B cell (primary cell): Measurements from ENCODE around the gene TSEN2. TPM values are rescaled to one million over a fixed set of nuclear protein-coding genes. Genes with fewer than 3 reads are reported as not detected.

Experiments used
- ATAC-seq: fragments of 200-7000 bp; cut with Tn5 transposase; one replicate; pipeline ENCODE4 v1.10.0; 2021; ENCODE audit warnings: low read depth, mild to moderate bottlenecking, moderate number of reproducible peaks, moderate library complexity
- CTCF ChIA-PET: fragments of 350-600 bp; sonication (Branson Sonifier 250); formaldehyde crosslinking; loops from one replicate; lab custom pipeline; 2021; ENCODE audit warnings: antibody characterized with exemption, inconsistent platforms; lab: Charles Lee
- POLR2A ChIA-PET: fragments of 350-600 bp; sonication (Branson Sonifier 250); formaldehyde crosslinking; loops from one replicate; lab custom pipeline; 2021; ENCODE audit warnings: antibody characterized with exemption; lab: Charles Lee
- DNase-seq: peaks from one replicate; pipeline ENCODE4 v3.0.0; 2013
- H2AFZ ChIP-seq: 2 replicates; pipeline ENCODE4 v1.6.1; 2012; ENCODE audit warnings: mild to moderate bottlenecking, low read depth, low read length; ENCODE audit not compliant: insufficient read depth, poor library complexity, severe bottlenecking
- H3K27ac ChIP-seq, 2 donors: 1 replicate in 1 of 2; 2 replicates in 1 of 2; pipeline ENCODE4 v1.5.1; 2012 to 2013; ENCODE audit warnings: low read length in 2 of 2, mild to moderate bottlenecking in 2 of 2, moderate library complexity in 1 of 2
- H3K27me3 ChIP-seq, 4 experiments: fragments of 200-600 bp in 1 of 4; sonication (generic) in 1 of 4; replicated peaks in 1 of 4; 1 replicate in 2 of 4; 2 replicates in 2 of 4; pipeline versions ENCODE4 v1.6.1 to v1.7.0; 2013 to 2016; ENCODE audit warnings: low read length in 3 of 4, mild to moderate bottlenecking in 2 of 4, mixed read lengths in 1 of 4, moderate library complexity in 1 of 4; ENCODE audit not compliant: insufficient read depth in 4 of 4, control insufficient read depth in 3 of 4; ENCODE audit errors: control extremely low read depth in 1 of 4
- H3K36me3 ChIP-seq, 2 experiments: replicated peaks in 1 of 2; 1 replicate in 1 of 2; 2 replicates in 1 of 2; pipeline versions ENCODE4 v1.6.1 to v1.7.1; 2013; ENCODE audit warnings: low read length in 1 of 2; ENCODE audit not compliant: insufficient read depth in 2 of 2, control insufficient read depth in 1 of 2; ENCODE audit errors: control extremely low read depth in 1 of 2, extremely low read depth in 1 of 2
- H3K4me1 ChIP-seq, 2 donors: fragments of 200-600 bp in 1 of 2; sonication (generic) in 1 of 2; 1 replicate in 1 of 2; 2 replicates in 1 of 2; pipeline versions ENCODE4 v1.5.1 to v1.6.1; 2013 to 2017; ENCODE audit warnings: low read length in 2 of 2; ENCODE audit not compliant: control insufficient read depth in 2 of 2, insufficient read depth in 2 of 2
- H3K4me2 ChIP-seq: replicated peaks from 2 replicates; pipeline ENCODE3; 2012; ENCODE audit warnings: mild to moderate bottlenecking, low read depth, low read length; ENCODE audit not compliant: poor library complexity, severe bottlenecking
- H3K4me3 ChIP-seq, 5 experiments: fragments of 200-600 bp in 1 of 5; sonication (generic) in 1 of 5; 1 replicate in 3 of 5; 2 replicates in 2 of 5; pipeline versions ENCODE4 v1.5.1 to v1.7.0; 2011 to 2016; ENCODE audit warnings: low read length in 4 of 5, mild to moderate bottlenecking in 4 of 5, low read depth in 2 of 5, control low read depth in 1 of 5, moderate library complexity in 1 of 5; ENCODE audit not compliant: insufficient read depth in 1 of 5; ENCODE audit errors: control extremely low read depth in 1 of 5, extremely low read depth in 1 of 5
- H3K79me2 ChIP-seq: fragments of 200-600 bp; sonication (generic); one replicate; pipeline ENCODE4 v1.6.0; 2016; ENCODE audit warnings: low read length; ENCODE audit not compliant: control insufficient read depth, insufficient read depth
- H3K9ac ChIP-seq: fragments of 200-600 bp; sonication (generic); 2 replicates; pipeline ENCODE4 v1.6.1; 2017; ENCODE audit warnings: mild to moderate bottlenecking, low read length, moderate library complexity
- H3K9me3 ChIP-seq, 3 donors: one replicate each; pipeline versions ENCODE4 v1.6.1 to v1.7.1; 2013; ENCODE audit warnings: low read length in 2 of 3; ENCODE audit not compliant: control insufficient read depth in 2 of 3, insufficient read depth in 1 of 3; ENCODE audit errors: control extremely low read depth in 1 of 3
- H4K20me1 ChIP-seq: 2 replicates; pipeline ENCODE4 v1.6.0; 2012; ENCODE audit warnings: mild to moderate bottlenecking, low read length; ENCODE audit not compliant: insufficient read depth, control insufficient read depth, poor library complexity, severe bottlenecking
- H3K27ac Mint-ChIP-seq: one replicate; pipeline ENCODE4 v1.8.0; 2021; ENCODE audit warnings: mixed read lengths
- H3K27me3 Mint-ChIP-seq: one replicate; pipeline ENCODE4 v1.8.0; 2021; ENCODE audit warnings: mixed read lengths
- H3K4me1 Mint-ChIP-seq: one replicate; pipeline ENCODE4 v1.8.0; 2021; ENCODE audit warnings: mixed read lengths
- H3K4me3 Mint-ChIP-seq: one replicate; pipeline ENCODE4 v1.8.0; 2021; ENCODE audit warnings: mixed read lengths
- H3K9me3 Mint-ChIP-seq: one replicate; pipeline ENCODE4 v1.8.0; 2022; ENCODE audit warnings: mixed read lengths; ENCODE audit not compliant: insufficient read depth
- EZH2 ChIP-seq: IDR thresholded peaks from 2 replicates; pipeline ENCODE4 v1.6.1; 2012; ENCODE audit warnings: borderline replicate concordance, low read depth, mild to moderate bottlenecking, moderate library complexity, low read length; ENCODE audit not compliant: insufficient read depth, poor library complexity, severe bottlenecking
- WGBS: methylation state at CpG from one replicate; pipeline ENCODE4 v1.1.5; 2013; ENCODE audit warnings: missing lambda C conversion rate; ENCODE audit not compliant: insufficient coverage; 5-methylcytosine and 5-hydroxymethylcytosine counted together
- intact Hi-C: fragments of 100-400 bp; cut with micrococcal nuclease; formaldehyde crosslinking; loops from one replicate; pipeline ENCODE4 v1.10.0; 2022
- polyA plus RNA-seq: library from polyadenylated mRNA; depleted of rRNA; stranded (reverse); fragments of >200 nt; gene quantifications from 2 replicates; pipeline ENCODE4 v1.2.3, GENCODE V29; 2012
- total RNA-seq, 2 donors: library from RNA; stranded (reverse); fragments of 120-200 nt in 1 of 2; gene quantifications; 1 replicate in 1 of 2; 2 replicates in 1 of 2; pipeline versions ENCODE4 v1.2.3 to v1.2.4, GENCODE V29; 2013 to 2022
- TF ChIP-seq, protein P1 (sequence below): fragments of 200-600 bp; IDR thresholded peaks from one replicate; pipeline ENCODE4 v1.8.0; 2022; ENCODE audit warnings: antibody characterized with exemption, mild to moderate bottlenecking

TSEN2 gene
- total and polyA plus RNA-seq, 2 donors (not counting 1 experiment from before 2014, with no cell fraction given) = 13.4 to 17.6 TPM

DNA sequence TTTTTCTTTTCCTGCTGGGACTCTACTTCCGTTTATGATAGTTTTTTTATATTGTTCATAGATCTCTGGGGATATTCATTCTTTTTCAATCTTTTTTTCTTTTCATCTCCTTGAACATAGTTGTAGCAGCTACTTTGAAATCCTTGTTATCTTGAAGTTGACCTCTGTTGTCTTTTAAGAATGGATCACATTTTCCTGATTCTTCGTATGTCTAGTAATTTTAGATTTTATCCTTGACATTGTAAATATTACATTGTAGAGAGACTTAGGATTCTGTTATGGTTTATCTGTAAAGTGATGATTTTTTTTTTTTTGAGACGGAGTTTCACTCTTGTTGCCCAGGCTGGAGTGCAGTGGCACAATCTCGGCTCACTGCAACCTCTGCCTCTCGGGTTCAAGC lies 93.1 kb downstream of the TSEN2 start:
- H2AFZ ChIP-seq = no peak overlapping the region
- Mint-ChIP-seq H3K4me3 (no peak overlapping the region), H3K4me1 (peaks cover 5% of the 10 kb centered on the region), H3K27ac (no peak overlapping the region), H3K9me3 (peaks cover 3% of the 10 kb centered on the region), H3K27me3 (no peaks in the 10 kb centered on the region)
- no peak overlapping the region for H3K9ac ChIP-seq
- H3K4me3 ChIP-seq = no peak overlapping the region
- no peaks in the 10 kb centered on the region for H4K20me1 ChIP-seq
- no peak overlapping the region for H3K27ac ChIP-seq
- no peak overlapping the region for H3K4me2 ChIP-seq
- DNase-seq = no peak
- ATAC-seq = no peak
- no peak for TF ChIP-seq EZH2
- TF ChIP-seq, protein P1, sequence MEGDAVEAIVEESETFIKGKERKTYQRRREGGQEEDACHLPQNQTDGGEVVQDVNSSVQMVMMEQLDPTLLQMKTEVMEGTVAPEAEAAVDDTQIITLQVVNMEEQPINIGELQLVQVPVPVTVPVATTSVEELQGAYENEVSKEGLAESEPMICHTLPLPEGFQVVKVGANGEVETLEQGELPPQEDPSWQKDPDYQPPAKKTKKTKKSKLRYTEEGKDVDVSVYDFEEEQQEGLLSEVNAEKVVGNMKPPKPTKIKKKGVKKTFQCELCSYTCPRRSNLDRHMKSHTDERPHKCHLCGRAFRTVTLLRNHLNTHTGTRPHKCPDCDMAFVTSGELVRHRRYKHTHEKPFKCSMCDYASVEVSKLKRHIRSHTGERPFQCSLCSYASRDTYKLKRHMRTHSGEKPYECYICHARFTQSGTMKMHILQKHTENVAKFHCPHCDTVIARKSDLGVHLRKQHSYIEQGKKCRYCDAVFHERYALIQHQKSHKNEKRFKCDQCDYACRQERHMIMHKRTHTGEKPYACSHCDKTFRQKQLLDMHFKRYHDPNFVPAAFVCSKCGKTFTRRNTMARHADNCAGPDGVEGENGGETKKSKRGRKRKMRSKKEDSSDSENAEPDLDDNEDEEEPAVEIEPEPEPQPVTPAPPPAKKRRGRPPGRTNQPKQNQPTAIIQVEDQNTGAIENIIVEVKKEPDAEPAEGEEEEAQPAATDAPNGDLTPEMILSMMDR = no peak
- WGBS = 100% methylated on average over 1 of the region's 5 CpGs
- POLR2A ChIA-PET = no interaction called here
- peaks cover 3 to 6% of the 10 kb centered on the region in 2 donors for H3K4me1 ChIP-seq
- H3K79me2 ChIP-seq = no peaks in the 10 kb centered on the region
- intact Hi-C loops = no loop called here
- H3K9me3 ChIP-seq = peaks cover 0 to 3% (median 0%) of the 10 kb centered on the region in 3 donors
- peaks cover 28 to 79% of the 10 kb centered on the region in 2 experiments for H3K36me3 ChIP-seq
- H3K27me3 ChIP-seq = no peaks in the 10 kb centered on the region
- CTCF ChIA-PET = no interaction called here

- no CpG with 5 or more reads among the region's 2 CpGs for WGBS
- peaks cover 3 to 6% of the 10 kb centered on the region in 2 donors for H3K4me1 ChIP-seq
- no peak overlapping the region for H3K4me3 ChIP-seq
- H3K27ac ChIP-seq = no peak overlapping the region
- H3K36me3 ChIP-seq = peaks cover 26 to 82% of the 10 kb centered on the region in 2 experiments
- ChIA-PET CTCF (interaction anchor here (0.9 to 1.5 kb wide), 3 partner anchors 12 to 25 kb away, joined by 3 to 5 read pairs (median 4); no protein-coding TSS in a partner anchor), POLR2A (interaction anchor here (0.6 kb wide), 1 partner anchor 410 kb away, joined by 3 read pairs; no protein-coding TSS in a partner anchor)
- Mint-ChIP-seq H3K4me3 (no peak overlapping the region), H3K27me3 (no peaks in the 10 kb centered on the region), H3K27ac (no peak overlapping the region), H3K4me1 (peaks cover 5% of the 10 kb centered on the region), H3K9me3 (peaks cover 3% of the 10 kb centered on the region)
- H3K9me3 ChIP-seq = peaks cover 0 to 3% (median 0%) of the 10 kb centered on the region in 3 donors
- H3K9ac ChIP-seq = no peak overlapping the region
- H3K4me2 ChIP-seq = no peak overlapping the region
- intact Hi-C loops = no loop called here
- no peak overlapping the region for H2AFZ ChIP-seq
- ATAC-seq = no peak
- TF ChIP-seq EZH2 = no peak
- TF ChIP-seq, protein P1 = no peak
- no peak for DNase-seq
- no peaks in the 10 kb centered on the region for H4K20me1 ChIP-seq
- no peaks in the 10 kb centered on the region for H3K27me3 ChIP-seq
- H3K79me2 ChIP-seq = no peaks in the 10 kb centered on the region
These were observed 94.5 kb downstream of the TSEN2 start for GRCh38 chr3:12578742-12579141.
